ENCODE results near the gene SOCS3. TPM values are rescaled to one million over a fixed set of nuclear protein-coding genes. Genes with fewer than 3 reads are reported as not detected.
A peak's percentile ranks its signal among the peaks of the same experiment; 100 is the strongest.

SOCS3 gene
- total and polyA plus RNA-seq, 4 donors: 15.5 to 182 (median 91.5) TPM

DNA sequence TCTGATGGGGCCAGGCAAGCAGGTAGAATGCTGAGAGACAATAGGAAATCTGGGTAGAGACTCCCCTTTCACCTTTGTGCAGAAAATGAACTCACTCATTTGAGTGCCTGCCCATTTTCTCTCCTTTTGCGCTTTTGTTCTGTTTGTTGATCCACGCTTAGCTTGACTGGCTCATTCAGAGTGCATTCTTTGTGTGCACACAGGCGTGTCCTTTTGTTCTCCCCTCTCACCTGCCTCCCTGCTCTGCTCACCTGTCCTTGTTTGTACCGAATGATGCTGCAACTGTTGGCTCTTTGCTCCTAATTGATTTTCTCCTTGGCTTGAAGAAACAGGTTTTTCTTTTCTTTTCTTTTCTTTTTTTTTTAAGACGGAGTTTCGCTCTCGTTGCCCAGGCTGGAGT is 34.3 kb upstream of the SOCS3 start:
- Histone ChIP-seq H3K36me3 (ENCODE audit: control insufficient read depth in 1 of 2, insufficient read depth in 2 of 2, low read length in 1 of 2) (peaks cover 0 to 4% of the 10 kb centered on the region in 2 donors), H3K27me3 (ENCODE audit: control insufficient read depth in 1 of 2, insufficient read depth in 2 of 2, low read length in 1 of 2) (no peaks in the 10 kb centered on the region), H3K9me3 (ENCODE audit: control insufficient read depth, low read length) (no peaks in the 10 kb centered on the region), H3K4me1 (ENCODE audit: control insufficient read depth in 1 of 2, insufficient read depth in 2 of 2, low read length in 2 of 2) (peaks cover 2 to 4% of the 10 kb centered on the region in 2 donors), H3K4me3 (ENCODE audit: low read length in 2 of 2) (no peak overlapping the region), H3K27ac (ENCODE audit: low read depth in 1 of 2, low read length in 2 of 2) (no peak overlapping the region)
- no peak for DNase-seq
- WGBS, 2 donors: 94% methylated on average over 7 of the region's 7 CpGs
- intact Hi-C loops (cut with DNase I): no loop called here
- no peak for ATAC-seq (ENCODE audit: low FRiP score)

- no peaks in the 10 kb centered on the region for H3K27me3 ChIP-seq (ENCODE audit: control insufficient read depth in 1 of 2, insufficient read depth in 2 of 2, low read length in 1 of 2)
- no peak overlapping the region for H3K4me3 ChIP-seq (ENCODE audit: low read length in 2 of 2)
- peaks cover 2 to 4% of the 10 kb centered on the region in 2 donors for H3K4me1 ChIP-seq (ENCODE audit: control insufficient read depth in 1 of 2, insufficient read depth in 2 of 2, low read length in 2 of 2)
- no peak overlapping the region for H3K27ac ChIP-seq (ENCODE audit: low read depth in 1 of 2, low read length in 2 of 2)
- no peaks in the 10 kb centered on the region for H3K36me3 ChIP-seq (ENCODE audit: control insufficient read depth in 1 of 2, insufficient read depth in 2 of 2, low read length in 1 of 2)
- H3K9me3 ChIP-seq (ENCODE audit: control insufficient read depth, low read length): no peaks in the 10 kb centered on the region
- ATAC-seq (ENCODE audit: low FRiP score): no peak
- intact Hi-C loops (cut with DNase I): no loop called here
- whole genome bisulfite sequencing, 2 donors: 93 to 94% methylated on average over 4 of the region's 4 CpGs
- DNase-seq: no peak
Observed at GRCh38 chr17:78393575-78393974, 33.7 kb upstream of the SOCS3 start.

DNA sequence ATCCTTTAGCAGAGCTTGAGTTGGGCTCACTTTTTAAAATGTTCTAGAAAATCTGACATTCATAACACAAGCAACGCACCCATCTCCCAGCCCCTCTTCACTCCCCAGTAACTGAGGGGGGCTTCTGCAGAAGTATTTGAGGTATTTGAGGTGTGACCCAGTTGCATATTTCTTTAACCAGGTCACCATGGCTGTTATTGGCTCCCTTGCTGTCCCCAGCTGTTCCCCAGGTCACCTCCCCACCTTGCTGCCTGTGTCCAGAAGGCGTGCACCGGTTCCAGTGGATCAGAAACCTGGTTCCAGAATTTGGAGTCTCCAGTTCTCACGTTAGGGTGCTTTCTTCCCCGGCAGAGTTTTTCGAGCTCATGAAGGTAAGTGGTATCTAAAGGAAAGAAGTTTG is 32.4 kb upstream of the SOCS3 start:
- intact Hi-C loops (cut with DNase I): no loop called here
- WGBS, 2 donors: 94% methylated on average over 6 of the region's 6 CpGs
- peaks cover 2 to 4% of the 10 kb centered on the region in 2 donors for H3K4me1 ChIP-seq (ENCODE audit: control insufficient read depth in 1 of 2, insufficient read depth in 2 of 2, low read length in 2 of 2)
- no peaks in the 10 kb centered on the region for H3K9me3 ChIP-seq (ENCODE audit: control insufficient read depth, low read length)
- H3K27ac ChIP-seq (ENCODE audit: low read depth in 1 of 2, low read length in 2 of 2): no peak overlapping the region
- DNase-seq: no peak
- H3K36me3 ChIP-seq (ENCODE audit: control insufficient read depth in 1 of 2, insufficient read depth in 2 of 2, low read length in 1 of 2): no peaks in the 10 kb centered on the region
- no peaks in the 10 kb centered on the region for H3K27me3 ChIP-seq (ENCODE audit: control insufficient read depth in 1 of 2, insufficient read depth in 2 of 2, low read length in 1 of 2)
- ATAC-seq (ENCODE audit: low FRiP score): no peak
- H3K4me3 ChIP-seq (ENCODE audit: low read length in 2 of 2): no peak overlapping the region

DNA sequence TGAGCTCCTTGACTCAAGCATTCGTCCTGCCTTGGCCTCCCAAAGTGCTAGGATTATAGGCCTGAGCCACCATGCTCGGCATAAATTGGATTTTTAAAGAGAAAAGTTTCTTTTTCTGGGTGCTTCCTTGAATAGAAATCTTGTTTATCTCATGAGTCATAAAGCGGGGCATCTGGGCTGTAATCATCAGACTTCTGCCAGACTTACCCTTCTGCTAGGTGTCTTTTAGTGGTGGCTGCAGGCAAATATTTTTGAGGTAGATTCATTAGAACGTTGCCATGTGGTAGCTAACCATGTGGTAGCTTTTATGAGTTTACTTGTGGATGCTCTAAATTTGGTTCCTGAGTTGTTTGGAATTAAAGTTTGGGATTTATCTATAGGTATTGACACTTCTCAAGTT is 32.0 kb upstream of the SOCS3 start:
- peaks cover 1 to 4% of the 10 kb centered on the region in 2 donors for H3K4me1 ChIP-seq (ENCODE audit: control insufficient read depth in 1 of 2, insufficient read depth in 2 of 2, low read length in 2 of 2)

DNA sequence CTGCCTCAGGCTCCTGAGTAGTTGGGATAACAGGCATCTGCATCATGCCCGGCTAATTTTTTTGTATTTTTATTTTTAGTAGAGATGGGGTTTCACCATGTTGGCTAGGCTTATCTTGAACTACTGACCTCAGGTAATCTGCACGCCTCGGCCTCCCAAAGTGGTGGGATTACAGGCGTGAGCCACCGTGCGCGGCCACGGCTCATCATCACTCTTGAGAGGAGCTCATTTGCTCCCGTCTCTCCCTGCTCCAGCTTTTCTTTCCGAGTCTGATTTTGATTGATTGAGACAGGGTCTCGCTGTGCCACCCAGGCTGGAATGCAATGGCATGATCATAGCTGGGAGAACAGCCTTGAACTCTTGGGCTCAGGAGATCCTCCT is 31.2 kb upstream of the SOCS3 start:
- no peaks in the 10 kb centered on the region for H3K36me3 ChIP-seq (ENCODE audit: control insufficient read depth in 1 of 2, insufficient read depth in 2 of 2, low read length in 1 of 2)
- H3K27me3 ChIP-seq (ENCODE audit: control insufficient read depth in 1 of 2, insufficient read depth in 2 of 2, low read length in 1 of 2): no peaks in the 10 kb centered on the region
- intact Hi-C loops (cut with DNase I): no loop called here
- DNase-seq (no peak), ATAC-seq (ENCODE audit: low FRiP score) (no peak)
- WGBS, 2 donors: 90 to 92% methylated on average over 11 of the region's 11 CpGs
- no peak overlapping the region for H3K27ac ChIP-seq (ENCODE audit: low read depth in 1 of 2, low read length in 2 of 2)
- H3K4me3 ChIP-seq (ENCODE audit: low read length in 2 of 2): no peak overlapping the region
- H3K9me3 ChIP-seq (ENCODE audit: control insufficient read depth, low read length): no peaks in the 10 kb centered on the region
- peaks cover 0 to 3% of the 10 kb centered on the region in 2 donors for H3K4me1 ChIP-seq (ENCODE audit: control insufficient read depth in 1 of 2, insufficient read depth in 2 of 2, low read length in 2 of 2)

More for the DNA sequence above, 32.0 kb upstream of the SOCS3 start:
- no peak for DNase-seq
- Histone ChIP-seq H3K4me3 (ENCODE audit: low read length in 2 of 2) (no peak overlapping the region), H3K27me3 (ENCODE audit: control insufficient read depth in 1 of 2, insufficient read depth in 2 of 2, low read length in 1 of 2) (no peaks in the 10 kb centered on the region), H3K27ac (ENCODE audit: low read depth in 1 of 2, low read length in 2 of 2) (no peak overlapping the region), H3K36me3 (ENCODE audit: control insufficient read depth in 1 of 2, insufficient read depth in 2 of 2, low read length in 1 of 2) (no peaks in the 10 kb centered on the region), H3K9me3 (ENCODE audit: control insufficient read depth, low read length) (no peaks in the 10 kb centered on the region)
- intact Hi-C loops (cut with DNase I): no loop called here
- 70 to 79% methylated on average over 4 of the region's 4 CpGs for WGBS, 2 donors
- no peak for ATAC-seq (ENCODE audit: low FRiP score)

DNA sequence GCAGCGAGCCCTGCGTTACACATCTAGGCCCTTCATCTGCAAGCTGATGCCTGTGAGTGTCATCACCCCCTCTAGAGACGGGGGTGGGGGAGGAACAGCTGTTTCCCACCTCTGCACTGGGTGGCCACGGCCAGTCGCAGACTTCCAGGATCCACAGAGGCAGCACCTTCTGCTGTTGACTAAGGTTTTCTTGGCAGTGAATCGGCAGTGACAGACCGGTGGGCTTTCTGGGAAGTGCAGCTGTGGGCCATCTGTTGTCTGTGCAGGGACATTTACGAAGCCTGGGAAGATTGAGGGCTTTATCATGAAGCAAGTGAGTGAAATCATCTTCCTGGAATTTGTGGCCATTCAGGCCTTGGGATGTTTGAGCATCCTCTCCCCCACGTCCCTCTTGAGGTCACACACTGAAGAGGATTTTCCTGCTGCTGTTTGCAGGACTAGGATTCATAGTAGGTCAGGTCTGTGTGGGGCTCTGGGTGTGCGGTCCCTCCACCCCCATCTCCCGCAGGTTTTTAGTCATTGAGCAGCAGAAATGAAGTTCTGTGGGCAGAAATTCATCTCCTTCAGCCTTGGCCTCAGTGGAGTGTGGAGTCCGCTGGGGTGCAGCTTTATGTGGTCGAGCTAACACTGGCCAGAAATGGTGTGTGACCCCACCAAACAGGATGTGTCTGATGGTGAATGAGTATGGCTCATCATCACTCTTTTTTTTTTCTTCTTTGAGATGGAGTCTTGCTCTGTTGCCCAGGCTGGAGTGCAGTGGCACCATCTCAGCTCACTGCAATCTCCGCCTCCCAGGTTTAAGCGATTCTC is 30.6 kb upstream of the SOCS3 start:
- ATAC-seq (ENCODE audit: low FRiP score) (no peak), DNase-seq (no peak)
- Histone ChIP-seq H3K36me3 (ENCODE audit: control insufficient read depth in 1 of 2, insufficient read depth in 2 of 2, low read length in 1 of 2) (no peaks in the 10 kb centered on the region), H3K9me3 (ENCODE audit: control insufficient read depth, low read length) (no peaks in the 10 kb centered on the region), H3K4me3 (ENCODE audit: low read length in 2 of 2) (no peak overlapping the region), H3K27me3 (ENCODE audit: control insufficient read depth in 1 of 2, insufficient read depth in 2 of 2, low read length in 1 of 2) (no peaks in the 10 kb centered on the region), H3K4me1 (ENCODE audit: control insufficient read depth in 1 of 2, insufficient read depth in 2 of 2, low read length in 2 of 2) (peaks cover 0 to 3% of the 10 kb centered on the region in 2 donors), H3K27ac (ENCODE audit: low read depth in 1 of 2, low read length in 2 of 2) (no peak overlapping the region)
- WGBS, 2 donors: 75 to 83% methylated on average over 15 of the region's 15 CpGs
- intact Hi-C loops (cut with DNase I): no loop called here

GRCh38 chr17:78387977-78388941 is 28.4 kb upstream of the SOCS3 start:
- intact Hi-C loops (cut with DNase I): no loop called here
- Histone ChIP-seq H3K27ac (ENCODE audit: low read depth in 1 of 2, low read length in 2 of 2) (peak overlapping the region in 1 of 2 donors; percentile 42), H3K36me3 (ENCODE audit: control insufficient read depth in 1 of 2, insufficient read depth in 2 of 2, low read length in 1 of 2) (no peaks in the 10 kb centered on the region), H3K4me1 (ENCODE audit: control insufficient read depth in 1 of 2, insufficient read depth in 2 of 2, low read length in 2 of 2) (peaks cover 0 to 7% of the 10 kb centered on the region in 2 donors), H3K4me3 (ENCODE audit: low read length in 2 of 2) (no peak overlapping the region), H3K9me3 (ENCODE audit: control insufficient read depth, low read length) (no peaks in the 10 kb centered on the region), H3K27me3 (ENCODE audit: control insufficient read depth in 1 of 2, insufficient read depth in 2 of 2, low read length in 1 of 2) (no peaks in the 10 kb centered on the region)
- peak in 1 of 2 donors; percentile 71 for DNase-seq
- ATAC-seq (ENCODE audit: low FRiP score): peak; percentile 24
- WGBS, 2 donors: 30 to 43% methylated on average over 10 of the region's 10 CpGs

- ATAC-seq (ENCODE audit: low FRiP score) (no peak), DNase-seq (no peak)
- no peak overlapping the region for H3K4me3 ChIP-seq (ENCODE audit: low read length in 2 of 2)
- intact Hi-C loops (cut with DNase I): no loop called here
- H3K27ac ChIP-seq (ENCODE audit: low read depth in 1 of 2, low read length in 2 of 2): peak overlapping the region in 1 of 2 donors; percentile 87
- WGBS, 2 donors: 79 to 80% methylated on average over 23 of the region's 23 CpGs
- no peaks in the 10 kb centered on the region for H3K9me3 ChIP-seq (ENCODE audit: control insufficient read depth, low read length)
- no peaks in the 10 kb centered on the region for H3K36me3 ChIP-seq (ENCODE audit: control insufficient read depth in 1 of 2, insufficient read depth in 2 of 2, low read length in 1 of 2)
- H3K27me3 ChIP-seq (ENCODE audit: control insufficient read depth in 1 of 2, insufficient read depth in 2 of 2, low read length in 1 of 2): no peaks in the 10 kb centered on the region
- H3K4me1 ChIP-seq (ENCODE audit: control insufficient read depth in 1 of 2, insufficient read depth in 2 of 2, low read length in 2 of 2): peaks cover 0 to 7% of the 10 kb centered on the region in 2 donors
Observed at GRCh38 chr17:78384479-78385175, 24.8 kb upstream of the SOCS3 start.

All from aorta (tissue), 5 donors.